ENCODE measurements around the gene ACSL3. TPM values are rescaled to one million over a fixed set of nuclear protein-coding genes. Genes with fewer than 3 reads are reported as not detected.

Gene ACSL3
- total and polyA plus RNA-seq, 2 donors (not counting 3 experiments of a cell fraction or from before 2014, with no cell fraction given): 58.7 to 139 TPM

GRCh38 chr2:222936705-222937104 lies 75.9 kb downstream of the ACSL3 start:
- no TSS peak for BruUV-seq (replicated peaks)

More at GRCh38 chr2:222936705-222937104, 75.9 kb downstream of the ACSL3 start:
- H3K36me3 ChIP-seq (ENCODE audit: control insufficient read depth in 2 of 2, extremely low read depth in 1 of 2, insufficient read depth in 2 of 2, low read length in 2 of 2): peaks cover 3 to 16% of the 10 kb centered on the region in 2 experiments
- no peak overlapping the region for H3K9ac ChIP-seq (replicated peaks; ENCODE audit: extremely low read depth, insufficient read depth, low read length)
- no peak overlapping the region for H3K4me3 ChIP-seq (replicated peaks in 1 of 3; ENCODE audit: insufficient read depth in 1 of 3, low read depth in 1 of 3, low read length in 3 of 3)
- no peaks in the 10 kb centered on the region for H3K9me1 ChIP-seq (replicated peaks; ENCODE audit: control insufficient read depth, extremely low read depth, insufficient read depth, low read length)
- no peak for DNase-seq (ENCODE audit: low read depth, low spot score)
- no peak overlapping the region for H3K27ac ChIP-seq (ENCODE audit: insufficient read depth, low read depth, low read length)
- H3K4me1 ChIP-seq (ENCODE audit: control insufficient read depth, extremely low read depth, insufficient read depth, low read length): no peaks in the 10 kb centered on the region
- POLR2A ChIA-PET: no interaction called here
- intact Hi-C loops (cut with micrococcal nuclease) (no loop called here), dilution Hi-C loops (cut with MboI; ENCODE audit: extremely low pct_ligation_motif_present, low sequenced_read_pairs) (no loop called here)
- H2AFZ ChIP-seq (ENCODE audit: low read depth, low read length): no peak overlapping the region
- H3K79me2 ChIP-seq (ENCODE audit: control insufficient read depth, insufficient read depth, low read length): peaks cover 6% of the 10 kb centered on the region
- no peaks in the 10 kb centered on the region for H3K27me3 ChIP-seq (ENCODE audit: control insufficient read depth in 2 of 2, insufficient read depth in 2 of 2, low read length in 2 of 2)
- CTCF ChIA-PET: no interaction called here
- no peak for FAIRE-seq
- no peak for TF ChIP-seq EZH2 (IDR thresholded peaks at IDR 0.05; ENCODE audit: borderline replicate concordance, low read depth, low read length, severe bottlenecking)
- TF ChIP-seq JUN (IDR thresholded peaks at IDR 0.05; ENCODE audit: borderline replicate concordance, insufficient read depth, insufficient read length, low read depth): no peak
- TF ChIP-seq MAX (IDR thresholded peaks at IDR 0.05; ENCODE audit: insufficient read depth, insufficient read length): no peak
- TF ChIP-seq FOS (IDR thresholded peaks at IDR 0.05; ENCODE audit: borderline replicate concordance, insufficient read depth, low read length): no peak
- no peak for TF ChIP-seq GATA2 (IDR thresholded peaks at IDR 0.05; ENCODE audit: insufficient read depth, insufficient read length, low read depth, low read length)
- no peak for TF ChIP-seq CTCF (IDR thresholded peaks at IDR 0.05; ENCODE audit: extremely low read depth in 1 of 2, insufficient read depth in 1 of 2, low read depth in 1 of 2, low read length in 2 of 2)
- no peak for TF ChIP-seq POLR2AphosphoS5 (IDR thresholded peaks at IDR 0.05; ENCODE audit: insufficient read depth, low read depth, low read length)
- no peak for TF ChIP-seq POLR2A (IDR thresholded peaks at IDR 0.05; ENCODE audit: low read depth, low read length)
- no peak for TF ChIP-seq MYC (IDR thresholded peaks at IDR 0.05; ENCODE audit: low read depth, low read length)
- no peaks in the 10 kb centered on the region for H3K9me3 ChIP-seq (replicated peaks; ENCODE audit: control insufficient read depth, insufficient read depth, low read length)
- H3K4me2 ChIP-seq (ENCODE audit: insufficient read depth, low read length): no peak overlapping the region
- peaks cover 4% of the 10 kb centered on the region for H4K20me1 ChIP-seq (replicated peaks; ENCODE audit: control insufficient read depth, extremely low read depth, insufficient read depth, low read length)

All from endothelial cell of umbilical vein (primary cell).